Esophagus muscularis mucosa (tissue), 4 donors: ENCODE results near the gene TRIM56. TPM values are rescaled to one million over a fixed set of nuclear protein-coding genes. Genes with fewer than 3 reads are reported as not detected.
"Not testable (repeated sequence)": the region's sequence is repeated elsewhere in the genome, so short reads cannot be mapped to it uniquely, and the experiment has no call there.

Experiments
- DNase-seq: peaks from one replicate; pipeline ENCODE4 v3.0.0-alpha.2; 2017; ENCODE audit errors: extremely low spot score
- H3K27ac ChIP-seq, 4 donors: fragments of 200-600 bp; sonication (generic); replicated peaks in 1 of 4; 1 replicate in 3 of 4; 2 replicates in 1 of 4; pipeline ENCODE4 v1.5.1; 2016 to 2019; ENCODE audit warnings: mild to moderate bottlenecking in 1 of 4
- H3K27me3 ChIP-seq, 4 donors: fragments of 200-600 bp; sonication (generic); one replicate each; pipeline versions ENCODE4 v1.5.1 to v1.6.0; 2016 to 2019
- H3K36me3 ChIP-seq, 4 donors: fragments of 200-600 bp; sonication (generic); one replicate each; pipeline ENCODE4 v1.5.1; 2016 to 2019
- H3K4me1 ChIP-seq, 4 donors: fragments of 200-600 bp; sonication (generic); one replicate each; pipeline ENCODE4 v1.5.1; 2016 to 2019
- H3K4me3 ChIP-seq, 4 donors: fragments of 200-600 bp; sonication (generic); 1 replicate in 2 of 4; 2 replicates in 2 of 4; pipeline ENCODE4 v1.5.1; 2016 to 2019; ENCODE audit warnings: mild to moderate bottlenecking in 4 of 4, moderate library complexity in 1 of 4
- H3K9me3 ChIP-seq, 4 donors: fragments of 200-600 bp; sonication (generic); 1 replicate in 3 of 4; 2 replicates in 1 of 4; pipeline ENCODE4 v1.5.1; 2016 to 2019
- CTCF ChIP-seq, 3 experiments: fragments of 200-600 bp in 2 of 3; fragments of 450-650 bp in 1 of 3; sonication (generic) in 2 of 3; IDR thresholded peaks; one replicate each; pipeline ENCODE4 v1.5.1; 2017 to 2019; ENCODE audit warnings: antibody characterized with exemption in 3 of 3, mild to moderate bottlenecking in 2 of 3, moderate library complexity in 1 of 3
- EP300 ChIP-seq: sonication (generic); formaldehyde crosslinking; IDR thresholded peaks from one replicate; pipeline ENCODE4 v1.6.1; 2017; ENCODE audit warnings: antibody characterized with exemption
- POLR2A ChIP-seq: fragments of 450-650 bp; IDR thresholded peaks from one replicate; pipeline ENCODE4 v1.6.1; 2017; ENCODE audit warnings: antibody characterized with exemption, moderate library complexity, mild to moderate bottlenecking, low read depth
- POLR2AphosphoS5 ChIP-seq, 2 donors: sonication (generic); formaldehyde crosslinking; IDR thresholded peaks; one replicate each; pipeline ENCODE4 v1.6.1; 2017; ENCODE audit warnings: antibody characterized with exemption in 2 of 2
- WGBS: methylation state at CpG from one replicate; pipeline ENCODE4 v1.1.5; 2018; 5-methylcytosine and 5-hydroxymethylcytosine counted together
- intact Hi-C: fragments of 100-400 bp; cut with DNase I; formaldehyde crosslinking; loops from one replicate; pipeline ENCODE4 v1.15.1; 2023
- total RNA-seq, 4 donors: library from RNA; depleted of rRNA; stranded (reverse); fragments of >200 nt; gene quantifications; one replicate each; pipeline versions ENCODE4 v1.1.0 to v1.2.1, GENCODE V29; 2016

TRIM56 gene
- total RNA-seq, 4 donors from 2014 or later: 16.2 to 25.1 (median 22.9) TPM

DNA sequence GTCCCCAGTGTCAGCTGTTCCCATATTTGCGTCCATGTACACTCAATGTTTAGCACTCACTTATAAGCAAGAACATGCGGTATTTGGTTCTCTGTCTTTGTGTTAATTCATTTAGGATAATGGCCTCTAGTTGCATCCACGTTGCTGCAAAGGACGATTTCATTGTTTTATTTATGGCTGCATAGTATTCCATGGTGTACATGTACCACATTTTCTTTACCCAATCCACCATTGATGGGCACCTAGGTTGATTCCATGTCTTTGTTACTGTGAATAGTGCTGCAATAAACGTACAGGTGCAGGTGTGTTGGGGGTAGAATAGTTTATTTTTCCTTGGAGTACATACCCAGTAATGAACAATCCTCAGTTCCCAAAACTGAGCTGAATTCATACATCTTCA, 24.3 kb upstream of the TRIM56 start:
- peaks cover 0 to 85% (median 5%) of the 10 kb centered on the region in 4 donors for H3K27me3 ChIP-seq
- no peaks in the 10 kb centered on the region for H3K36me3 ChIP-seq
- WGBS: 92% methylated on average over 5 of the region's 5 CpGs
- no peaks in the 10 kb centered on the region for H3K9me3 ChIP-seq
- no peak overlapping the region for H3K27ac ChIP-seq
- intact Hi-C loops: no loop called here
- no peak overlapping the region for H3K4me3 ChIP-seq
- peaks cover 0 to 4% (median 0%) of the 10 kb centered on the region in 4 donors for H3K4me1 ChIP-seq
- TF ChIP-seq POLR2A (no peak), CTCF (IDR thresholded peaks at IDR 0.05) (no peak), POLR2AphosphoS5 (IDR thresholded peaks at IDR 0.05) (no peak), EP300 (no peak)
- no peak for DNase-seq

DNA sequence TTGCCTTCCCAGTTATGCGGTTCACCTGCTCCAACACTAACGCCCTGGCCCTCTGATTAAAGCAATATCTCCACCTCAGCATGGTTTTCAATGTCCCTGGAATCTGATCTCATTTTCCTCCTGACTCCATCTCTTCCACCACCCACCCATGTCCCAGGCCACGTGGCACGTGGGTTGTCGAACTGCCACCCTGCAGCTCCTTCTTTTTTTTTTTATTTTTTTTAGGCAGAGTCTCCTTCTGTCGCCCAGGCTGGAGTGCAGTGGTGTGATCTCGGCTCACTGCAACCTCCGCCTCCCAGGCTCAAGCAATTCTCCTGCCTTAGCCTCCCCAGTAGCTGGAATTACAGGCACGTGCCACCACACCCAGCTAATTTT, 21.1 kb upstream of the TRIM56 start:
- H3K4me1 ChIP-seq, DNase-seq, H3K9me3 ChIP-seq, H3K4me3 ChIP-seq, H3K36me3 ChIP-seq, intact Hi-C loops, H3K27ac ChIP-seq: not testable (repeated sequence)
- H3K27me3 ChIP-seq: peaks cover 0 to 74% (median 8%) of the 10 kb centered on the region in 4 donors
- 74% methylated on average over 9 of the region's 9 CpGs for WGBS

GRCh38 chr7:101065162-101065561, 20.1 kb upstream of the TRIM56 start:
- H3K9me3 ChIP-seq, H3K27ac ChIP-seq, H3K4me1 ChIP-seq, intact Hi-C loops, H3K36me3 ChIP-seq, H3K4me3 ChIP-seq, DNase-seq: not testable (repeated sequence)
- peaks cover 0 to 67% (median 8%) of the 10 kb centered on the region in 4 donors for H3K27me3 ChIP-seq
- WGBS: 90% methylated on average over 3 of the region's 3 CpGs

GRCh38 chr7:101066141-101066832, 19.0 kb upstream of the TRIM56 start:
- TF ChIP-seq EP300 (no peak), POLR2A (no peak), POLR2AphosphoS5 (IDR thresholded peaks at IDR 0.05) (no peak), CTCF (IDR thresholded peaks at IDR 0.05) (no peak)
- DNase-seq: no peak
- Histone ChIP-seq H3K27ac (no peak overlapping the region), H3K4me1 (no peaks in the 10 kb centered on the region), H3K9me3 (no peaks in the 10 kb centered on the region), H3K4me3 (no peak overlapping the region), H3K36me3 (no peaks in the 10 kb centered on the region), H3K27me3 (peaks cover 0 to 66% (median 8%) of the 10 kb centered on the region in 4 donors)
- 29% methylated on average over 15 of the region's 15 CpGs for WGBS
- intact Hi-C loops: no loop called here

GRCh38 chr7:101066833-101067177, 18.5 kb upstream of the TRIM56 start:
- no peaks in the 10 kb centered on the region for H3K36me3 ChIP-seq
- H3K9me3 ChIP-seq: no peaks in the 10 kb centered on the region
- H3K4me3 ChIP-seq: no peak overlapping the region
- intact Hi-C loops: no loop called here
- WGBS: 77% methylated on average over 7 of the region's 7 CpGs
- H3K27me3 ChIP-seq: peaks cover 0 to 61% (median 8%) of the 10 kb centered on the region in 4 donors
- H3K4me1 ChIP-seq: no peaks in the 10 kb centered on the region
- TF ChIP-seq POLR2AphosphoS5 (IDR thresholded peaks at IDR 0.05) (no peak), CTCF (IDR thresholded peaks at IDR 0.05) (no peak), POLR2A (no peak), EP300 (no peak)
- H3K27ac ChIP-seq: no peak overlapping the region
- no peak for DNase-seq

- no peak for DNase-seq
- Histone ChIP-seq H3K9me3 (no peaks in the 10 kb centered on the region), H3K4me3 (no peak overlapping the region), H3K4me1 (no peaks in the 10 kb centered on the region), H3K36me3 (no peaks in the 10 kb centered on the region), H3K27me3 (peaks cover 0 to 47% (median 8%) of the 10 kb centered on the region in 4 donors), H3K27ac (no peak overlapping the region)
- 90% methylated on average over 9 of the region's 10 CpGs for WGBS
- TF ChIP-seq EP300 (no peak), CTCF (IDR thresholded peaks at IDR 0.05) (no peak), POLR2AphosphoS5 (IDR thresholded peaks at IDR 0.05) (no peak), POLR2A (no peak)
- intact Hi-C loops: no loop called here
These were observed 16.9 kb upstream of the TRIM56 start for GRCh38 chr7:101068401-101068800.

DNA sequence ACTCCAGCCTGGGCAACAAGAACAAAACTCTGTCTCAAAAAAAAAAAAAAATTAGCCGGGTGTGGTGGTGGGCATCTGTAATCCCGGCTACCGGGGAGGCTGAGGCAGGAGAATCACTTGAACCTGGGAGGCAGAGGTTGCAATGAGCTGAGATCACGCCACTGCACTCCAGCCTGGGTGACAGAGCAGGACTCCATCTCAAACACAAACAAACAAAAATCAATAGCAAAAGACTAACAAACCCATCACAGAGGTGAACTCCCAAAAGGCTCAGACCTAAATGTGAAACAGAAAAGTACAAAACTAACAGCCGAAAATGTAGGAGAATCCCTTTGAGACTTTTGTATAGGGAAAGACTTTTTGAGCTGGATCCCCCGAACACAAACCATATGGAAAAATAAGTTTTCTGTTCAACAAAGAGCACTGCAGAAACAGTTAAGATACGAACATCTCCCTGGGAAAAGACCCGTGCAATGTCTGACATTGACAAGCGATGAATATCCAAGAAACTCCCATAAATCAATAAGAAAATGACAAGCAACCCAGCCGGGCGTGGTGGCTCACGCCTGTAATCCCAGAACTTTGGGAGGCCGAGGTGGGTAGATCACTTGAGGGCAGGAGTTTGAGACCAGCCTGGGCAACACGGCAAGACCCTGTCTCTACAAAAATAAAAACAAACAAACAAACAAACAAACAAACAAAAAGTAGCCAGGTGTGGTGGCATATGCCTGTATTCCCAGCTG, 13.7 kb upstream of the TRIM56 start:
- WGBS: 79% methylated on average over 14 of the region's 14 CpGs
- H3K4me1 ChIP-seq, H3K36me3 ChIP-seq, H3K4me3 ChIP-seq, H3K9me3 ChIP-seq, intact Hi-C loops, DNase-seq, H3K27ac ChIP-seq: not testable (repeated sequence)
- H3K27me3 ChIP-seq: peaks cover 0 to 15% (median under 1%) of the 10 kb centered on the region in 4 donors
